ENCODE measurements around the gene TTLL5. TPM values are rescaled to one million over a fixed set of nuclear protein-coding genes. Genes with fewer than 3 reads are reported as not detected.

The TTLL5 gene
- total and polyA plus RNA-seq, 2 of the 4 experiments (the other 2 are of a cell fraction): 11.9 to 16.7 TPM

DNA sequence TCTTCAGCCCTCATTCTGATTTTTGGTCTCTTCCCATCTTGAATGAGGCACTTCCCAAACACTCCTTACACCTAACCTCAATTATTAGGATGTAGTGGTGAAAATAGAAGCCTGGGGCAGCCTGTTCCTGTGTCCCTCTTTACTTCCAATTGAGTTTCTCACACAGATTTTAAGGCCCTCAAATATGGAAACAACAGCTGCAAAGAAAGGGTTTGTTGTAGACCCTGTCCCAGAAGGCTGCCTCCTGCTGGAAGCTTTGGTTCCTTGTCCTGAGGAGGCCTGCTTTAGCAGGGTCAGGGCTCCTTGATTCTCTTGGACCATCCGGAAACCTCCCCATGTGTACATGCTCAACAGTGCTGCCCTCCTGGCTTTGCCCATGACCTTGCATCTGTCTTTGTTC, 219.5 kb downstream of the TTLL5 start:
- Histone ChIP-seq H3K9me3 (ENCODE audit: control insufficient read depth, insufficient read depth, low read length) (no peaks in the 10 kb centered on the region), H3K4me1 (ENCODE audit: control insufficient read depth, insufficient read depth, low read length) (peaks cover 25% of the 10 kb centered on the region), H2AK9ac (replicated peaks; ENCODE audit: low read depth, low read length, poor library complexity) (no peak overlapping the region), H2BK20ac (ENCODE audit: low read depth, low read length) (no peak overlapping the region), H3K79me1 (ENCODE audit: low read depth in 1 of 2, low read length in 2 of 2) (0 out of 4 replicates have a peak, but pooled peaks cover 0 to 3% of the 10 kb centered on the region in 2 experiments), H2AFZ (replicated peaks; ENCODE audit: low read length, poor library complexity) (no peak overlapping the region), H3K4me2 (ENCODE audit: low read depth, low read length) (no peak overlapping the region), H4K91ac (ENCODE audit: insufficient read depth, low read depth, low read length) (no peak overlapping the region), H3K56ac (ENCODE audit: extremely low read depth, insufficient read depth, low read length) (no peak overlapping the region), H2AK5ac (ENCODE audit: low read depth, low read length) (peak overlapping the region; percentile 63; the same call in 1 of the 2 replicates), H4K8ac (ENCODE audit: low read depth in 2 of 2, low read length in 2 of 2) (no peak overlapping the region), H4K20me1 (ENCODE audit: insufficient read depth, low read length) (no peaks in the 10 kb centered on the region), H3K18ac (ENCODE audit: low read depth, low read length) (no peak overlapping the region), H2BK5ac (ENCODE audit: low read depth, low read length, poor library complexity, severe bottlenecking) (no peak overlapping the region), H3K4me3 (ENCODE audit: insufficient read depth, low read depth, low read length) (no peak overlapping the region), H4K5ac (ENCODE audit: low read depth, low read length) (no peak overlapping the region), H3K27ac (ENCODE audit: insufficient read depth, low read length) (no peak overlapping the region), H3K4ac (ENCODE audit: low read depth, low read length) (no peak overlapping the region), H3K9me1 (ENCODE audit: insufficient read depth, low read length) (peaks cover 12% of the 10 kb centered on the region), H3K14ac (replicated peaks; ENCODE audit: low read depth, low read length) (no peak overlapping the region), H2BK120ac (ENCODE audit: low read depth, low read length) (no peak overlapping the region), H3K27me3 (ENCODE audit: control insufficient read depth, insufficient read depth, low read length) (no peaks in the 10 kb centered on the region), H2BK15ac (ENCODE audit: low read depth, low read length) (no peak overlapping the region), H3K9ac (ENCODE audit: low read depth, low read length) (no peak overlapping the region), H3K23ac (ENCODE audit: low read depth, low read length) (no peak overlapping the region), H3K36me3 (ENCODE audit: control insufficient read depth, insufficient read depth, low read length) (no peaks in the 10 kb centered on the region)
- in situ Hi-C loops (cut with MboI; ENCODE audit: low sequenced_read_pairs) (no loop called here), intact Hi-C loops (cut with micrococcal nuclease) (no loop called here), dilution Hi-C loops (cut with HindIII; ENCODE audit: low sequenced_read_pairs, unreplicated experiment) (no loop called here)
- ATAC-seq (ENCODE audit: low read depth) (no peak), DNase-seq (no peak)
- ChIA-PET CTCF (interaction anchor here (0.6 kb wide), 1 partner anchor 9 kb away, joined by 5 read pairs; no protein-coding TSS in a partner anchor), POLR2A (ENCODE audit: unreplicated experiment) (no interaction called here)
- WGBS, 2 experiments (ENCODE audit: extremely low coverage in 2 of 2, insufficient read length in 1 of 2): 100% methylated on average over 1 of the region's 1 CpG; no CpG with 5 or more reads in 1 of the 2 experiments
- TF ChIP-seq, protein P1, sequence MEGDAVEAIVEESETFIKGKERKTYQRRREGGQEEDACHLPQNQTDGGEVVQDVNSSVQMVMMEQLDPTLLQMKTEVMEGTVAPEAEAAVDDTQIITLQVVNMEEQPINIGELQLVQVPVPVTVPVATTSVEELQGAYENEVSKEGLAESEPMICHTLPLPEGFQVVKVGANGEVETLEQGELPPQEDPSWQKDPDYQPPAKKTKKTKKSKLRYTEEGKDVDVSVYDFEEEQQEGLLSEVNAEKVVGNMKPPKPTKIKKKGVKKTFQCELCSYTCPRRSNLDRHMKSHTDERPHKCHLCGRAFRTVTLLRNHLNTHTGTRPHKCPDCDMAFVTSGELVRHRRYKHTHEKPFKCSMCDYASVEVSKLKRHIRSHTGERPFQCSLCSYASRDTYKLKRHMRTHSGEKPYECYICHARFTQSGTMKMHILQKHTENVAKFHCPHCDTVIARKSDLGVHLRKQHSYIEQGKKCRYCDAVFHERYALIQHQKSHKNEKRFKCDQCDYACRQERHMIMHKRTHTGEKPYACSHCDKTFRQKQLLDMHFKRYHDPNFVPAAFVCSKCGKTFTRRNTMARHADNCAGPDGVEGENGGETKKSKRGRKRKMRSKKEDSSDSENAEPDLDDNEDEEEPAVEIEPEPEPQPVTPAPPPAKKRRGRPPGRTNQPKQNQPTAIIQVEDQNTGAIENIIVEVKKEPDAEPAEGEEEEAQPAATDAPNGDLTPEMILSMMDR (conservative IDR thresholded peaks at IDR 0.05; ENCODE audit: low read depth, low read length): no peak
- no peak for TF ChIP-seq SMC3 (IDR thresholded peaks at IDR 0.05; ENCODE audit: low read depth, low read length)
- TF ChIP-seq POLR2A (IDR thresholded peaks at IDR 0.05; ENCODE audit: low read depth, low read length): no peak
- no peak for TF ChIP-seq RAD21 (IDR thresholded peaks at IDR 0.05; ENCODE audit: low read length)
- TF ChIP-seq RFX5 (IDR thresholded peaks at IDR 0.05; ENCODE audit: low read depth, low read length): no peak
- no peak for TF ChIP-seq FOS (IDR thresholded peaks at IDR 0.05; ENCODE audit: low read depth, low read length)
- no peak for TF ChIP-seq BHLHE40 (IDR thresholded peaks at IDR 0.05; ENCODE audit: low read depth, low read length)
- no peak for TF ChIP-seq CHD1 (IDR thresholded peaks at IDR 0.05; ENCODE audit: low read depth, low read length)
- no peak for TF ChIP-seq MAFK (IDR thresholded peaks at IDR 0.05; ENCODE audit: low read depth, low read length)
- TF ChIP-seq RCOR1 (IDR thresholded peaks at IDR 0.05; ENCODE audit: insufficient replicate concordance, low read length): no peak
- TF ChIP-seq MXI1 (IDR thresholded peaks at IDR 0.05; ENCODE audit: borderline replicate concordance, low read depth, low read length): no peak
- BruUV-seq (replicated peaks): no TSS peak
